B cell (primary cell): ENCODE measurements around the gene PIK3CD. TPM values are rescaled to one million over a fixed set of nuclear protein-coding genes. Genes with fewer than 3 reads are reported as not detected.

Source experiments
- ATAC-seq: fragments of 200-7000 bp; cut with Tn5 transposase; one replicate; pipeline ENCODE4 v1.10.0; 2021; ENCODE audit warnings: low read depth, mild to moderate bottlenecking, moderate number of reproducible peaks, moderate library complexity
- CTCF ChIA-PET: fragments of 350-600 bp; sonication (Branson Sonifier 250); formaldehyde crosslinking; loops from one replicate; lab custom pipeline; 2021; ENCODE audit warnings: antibody characterized with exemption, inconsistent platforms; lab: Charles Lee
- POLR2A ChIA-PET: fragments of 350-600 bp; sonication (Branson Sonifier 250); formaldehyde crosslinking; loops from one replicate; lab custom pipeline; 2021; ENCODE audit warnings: antibody characterized with exemption; lab: Charles Lee
- DNase-seq: peaks from one replicate; pipeline ENCODE4 v3.0.0; 2013
- H2AFZ ChIP-seq: 2 replicates; pipeline ENCODE4 v1.6.1; 2012; ENCODE audit warnings: mild to moderate bottlenecking, low read depth, low read length; ENCODE audit not compliant: insufficient read depth, poor library complexity, severe bottlenecking
- H3K27ac ChIP-seq, 2 donors: 1 replicate in 1 of 2; 2 replicates in 1 of 2; pipeline ENCODE4 v1.5.1; 2012 to 2013; ENCODE audit warnings: low read length in 2 of 2, mild to moderate bottlenecking in 2 of 2, moderate library complexity in 1 of 2
- H3K27me3 ChIP-seq, 4 experiments: fragments of 200-600 bp in 1 of 4; sonication (generic) in 1 of 4; replicated peaks in 1 of 4; 1 replicate in 2 of 4; 2 replicates in 2 of 4; pipeline versions ENCODE4 v1.6.1 to v1.7.0; 2013 to 2016; ENCODE audit warnings: low read length in 3 of 4, mild to moderate bottlenecking in 2 of 4, mixed read lengths in 1 of 4, moderate library complexity in 1 of 4; ENCODE audit not compliant: insufficient read depth in 4 of 4, control insufficient read depth in 3 of 4; ENCODE audit errors: control extremely low read depth in 1 of 4
- H3K36me3 ChIP-seq, 2 experiments: replicated peaks in 1 of 2; 1 replicate in 1 of 2; 2 replicates in 1 of 2; pipeline versions ENCODE4 v1.6.1 to v1.7.1; 2013; ENCODE audit warnings: low read length in 1 of 2; ENCODE audit not compliant: insufficient read depth in 2 of 2, control insufficient read depth in 1 of 2; ENCODE audit errors: control extremely low read depth in 1 of 2, extremely low read depth in 1 of 2
- H3K4me1 ChIP-seq, 2 donors: fragments of 200-600 bp in 1 of 2; sonication (generic) in 1 of 2; 1 replicate in 1 of 2; 2 replicates in 1 of 2; pipeline versions ENCODE4 v1.5.1 to v1.6.1; 2013 to 2017; ENCODE audit warnings: low read length in 2 of 2; ENCODE audit not compliant: control insufficient read depth in 2 of 2, insufficient read depth in 2 of 2
- H3K4me2 ChIP-seq: replicated peaks from 2 replicates; pipeline ENCODE3; 2012; ENCODE audit warnings: mild to moderate bottlenecking, low read depth, low read length; ENCODE audit not compliant: poor library complexity, severe bottlenecking
- H3K4me3 ChIP-seq, 5 experiments: fragments of 200-600 bp in 1 of 5; sonication (generic) in 1 of 5; 1 replicate in 3 of 5; 2 replicates in 2 of 5; pipeline versions ENCODE4 v1.5.1 to v1.7.0; 2011 to 2016; ENCODE audit warnings: low read length in 4 of 5, mild to moderate bottlenecking in 4 of 5, low read depth in 2 of 5, control low read depth in 1 of 5, moderate library complexity in 1 of 5; ENCODE audit not compliant: insufficient read depth in 1 of 5; ENCODE audit errors: control extremely low read depth in 1 of 5, extremely low read depth in 1 of 5
- H3K79me2 ChIP-seq: fragments of 200-600 bp; sonication (generic); one replicate; pipeline ENCODE4 v1.6.0; 2016; ENCODE audit warnings: low read length; ENCODE audit not compliant: control insufficient read depth, insufficient read depth
- H3K9ac ChIP-seq: fragments of 200-600 bp; sonication (generic); 2 replicates; pipeline ENCODE4 v1.6.1; 2017; ENCODE audit warnings: mild to moderate bottlenecking, low read length, moderate library complexity
- H3K9me3 ChIP-seq, 3 donors: one replicate each; pipeline versions ENCODE4 v1.6.1 to v1.7.1; 2013; ENCODE audit warnings: low read length in 2 of 3; ENCODE audit not compliant: control insufficient read depth in 2 of 3, insufficient read depth in 1 of 3; ENCODE audit errors: control extremely low read depth in 1 of 3
- H4K20me1 ChIP-seq: 2 replicates; pipeline ENCODE4 v1.6.0; 2012; ENCODE audit warnings: mild to moderate bottlenecking, low read length; ENCODE audit not compliant: insufficient read depth, control insufficient read depth, poor library complexity, severe bottlenecking
- H3K27ac Mint-ChIP-seq: one replicate; pipeline ENCODE4 v1.8.0; 2021; ENCODE audit warnings: mixed read lengths
- H3K27me3 Mint-ChIP-seq: one replicate; pipeline ENCODE4 v1.8.0; 2021; ENCODE audit warnings: mixed read lengths
- H3K4me1 Mint-ChIP-seq: one replicate; pipeline ENCODE4 v1.8.0; 2021; ENCODE audit warnings: mixed read lengths
- H3K4me3 Mint-ChIP-seq: one replicate; pipeline ENCODE4 v1.8.0; 2021; ENCODE audit warnings: mixed read lengths
- H3K9me3 Mint-ChIP-seq: one replicate; pipeline ENCODE4 v1.8.0; 2022; ENCODE audit warnings: mixed read lengths; ENCODE audit not compliant: insufficient read depth
- CTCF ChIP-seq: fragments of 200-600 bp; IDR thresholded peaks from one replicate; pipeline ENCODE4 v1.8.0; 2022; ENCODE audit warnings: antibody characterized with exemption, mild to moderate bottlenecking
- EZH2 ChIP-seq: IDR thresholded peaks from 2 replicates; pipeline ENCODE4 v1.6.1; 2012; ENCODE audit warnings: borderline replicate concordance, low read depth, mild to moderate bottlenecking, moderate library complexity, low read length; ENCODE audit not compliant: insufficient read depth, poor library complexity, severe bottlenecking
- WGBS: methylation state at CpG from one replicate; pipeline ENCODE4 v1.1.5; 2013; ENCODE audit warnings: missing lambda C conversion rate; ENCODE audit not compliant: insufficient coverage; 5-methylcytosine and 5-hydroxymethylcytosine counted together
- intact Hi-C: fragments of 100-400 bp; cut with micrococcal nuclease; formaldehyde crosslinking; loops from one replicate; pipeline ENCODE4 v1.10.0; 2022
- polyA plus RNA-seq: library from polyadenylated mRNA; depleted of rRNA; stranded (reverse); fragments of >200 nt; gene quantifications from 2 replicates; pipeline ENCODE4 v1.2.3, GENCODE V29; 2012
- total RNA-seq, 2 donors: library from RNA; stranded (reverse); fragments of 120-200 nt in 1 of 2; gene quantifications; 1 replicate in 1 of 2; 2 replicates in 1 of 2; pipeline versions ENCODE4 v1.2.3 to v1.2.4, GENCODE V29; 2013 to 2022

Gene PIK3CD
- total and polyA plus RNA-seq, 2 donors (not counting 1 experiment from before 2014, with no cell fraction given): 144 to 222 TPM

DNA sequence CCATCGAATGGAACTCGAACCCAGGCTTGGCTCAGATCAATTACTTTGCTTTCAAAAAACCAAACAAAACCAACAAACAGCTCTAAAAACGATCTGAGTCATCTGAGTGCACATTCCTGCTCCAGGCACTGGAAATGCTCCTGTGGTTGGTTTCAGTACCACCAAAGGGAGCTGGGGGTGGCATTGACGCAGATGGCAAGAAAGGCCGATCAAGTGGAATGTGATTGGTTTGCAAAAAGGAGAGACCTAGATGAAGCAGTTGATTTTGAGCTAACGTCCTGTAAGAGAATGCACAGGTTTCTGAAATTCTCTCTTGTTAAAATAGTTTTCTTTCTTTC is 39.5 kb downstream of the PIK3CD start:
- TF ChIP-seq CTCF: no peak
- TF ChIP-seq EZH2: no peak
- Mint-ChIP-seq H3K9me3 (no peaks in the 10 kb centered on the region), H3K27ac (peak overlapping the region; percentile 83), H3K27me3 (no peaks in the 10 kb centered on the region), H3K4me1 (peaks cover 62% of the 10 kb centered on the region), H3K4me3 (peak overlapping the region; percentile 87)
- H3K36me3 ChIP-seq: peaks cover 6 to 43% of the 10 kb centered on the region in 2 experiments
- ChIA-PET POLR2A (interaction anchor here (1.4 to 1.6 kb wide), 2 partner anchors 36 to 64 kb away, joined by 6 to 7 read pairs; no protein-coding TSS in a partner anchor), CTCF (interaction anchor here (0.9 to 11.4 kb wide), 5 partner anchors 12 to 75 kb away, joined by 3 to 119 read pairs (median 5); no protein-coding TSS in a partner anchor)
- no peak overlapping the region for H3K4me3 ChIP-seq
- DNase-seq (no peak), ATAC-seq (no peak)
- H3K27me3 ChIP-seq: no peaks in the 10 kb centered on the region
- no peak overlapping the region for H2AFZ ChIP-seq
- H3K27ac ChIP-seq: peak overlapping the region in 1 of 2 donors; percentile 12
- peaks cover 46% of the 10 kb centered on the region in 2 donors for H3K4me1 ChIP-seq
- peak overlapping the region; percentile 97 for H3K4me2 ChIP-seq
- peaks cover 84% of the 10 kb centered on the region for H4K20me1 ChIP-seq
- intact Hi-C loops: no loop called here
- 100% methylated on average over 3 of the region's 6 CpGs for WGBS
- H3K9ac ChIP-seq: no peak overlapping the region
- peaks cover 96% of the 10 kb centered on the region for H3K79me2 ChIP-seq
- H3K9me3 ChIP-seq: no peaks in the 10 kb centered on the region

DNA sequence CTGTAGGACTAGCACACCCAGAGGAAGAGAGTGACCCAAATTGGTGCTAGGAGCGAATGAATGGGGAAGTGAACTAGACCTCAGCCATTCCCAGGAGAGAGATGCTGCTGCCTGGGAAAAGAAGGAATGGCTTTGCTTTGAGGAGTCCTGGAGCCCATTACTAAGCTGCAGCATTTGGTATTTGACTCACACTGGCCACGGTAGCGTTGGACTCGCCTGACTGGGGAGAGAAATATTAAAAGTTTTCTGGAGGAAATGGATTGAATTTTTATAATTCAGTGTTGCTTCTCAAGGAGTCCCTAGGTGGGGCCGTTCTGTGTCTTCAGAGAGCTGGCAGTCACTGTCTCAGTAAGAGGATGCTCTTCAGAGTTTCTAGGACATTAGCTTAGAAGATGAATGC is 40.2 kb downstream of the PIK3CD start:
- peaks cover 96% of the 10 kb centered on the region for H3K79me2 ChIP-seq
- H4K20me1 ChIP-seq: peaks cover 82% of the 10 kb centered on the region
- Mint-ChIP-seq H3K9me3 (no peaks in the 10 kb centered on the region), H3K27ac (peak overlapping the region; percentile 83), H3K4me1 (peaks cover 61% of the 10 kb centered on the region), H3K4me3 (peak overlapping the region; percentile 87), H3K27me3 (no peaks in the 10 kb centered on the region)
- no peak for DNase-seq
- intact Hi-C loops: no loop called here
- no peaks in the 10 kb centered on the region for H3K27me3 ChIP-seq
- TF ChIP-seq EZH2: no peak
- no peak for TF ChIP-seq CTCF
- no peak overlapping the region for H3K4me3 ChIP-seq
- no peak for ATAC-seq
- no peaks in the 10 kb centered on the region for H3K9me3 ChIP-seq
- peaks cover 43 to 44% of the 10 kb centered on the region in 2 donors for H3K4me1 ChIP-seq
- POLR2A ChIA-PET: interaction anchor here (0.6 to 1.6 kb wide), 3 partner anchors 37 to 65 kb away, joined by 5 to 7 read pairs (median 6); no protein-coding TSS in a partner anchor
- peaks cover 7 to 46% of the 10 kb centered on the region in 2 experiments for H3K36me3 ChIP-seq
- H3K4me2 ChIP-seq: no peak overlapping the region
- WGBS: 69% methylated on average over 5 of the region's 5 CpGs
- peak overlapping the region in 1 of 2 donors; percentile 12 for H3K27ac ChIP-seq
- CTCF ChIA-PET: interaction anchor here (0.6 to 11.4 kb wide), 5 partner anchors 25 to 93 kb away, joined by 3 to 119 read pairs (median 4); no protein-coding TSS in a partner anchor
- no peak overlapping the region for H2AFZ ChIP-seq
- H3K9ac ChIP-seq: no peak overlapping the region
